OCI-LY3 (cell line): ENCODE data around the gene NEO1.

ENCODE experiments used
- H2AFZ ChIP-seq: fragments of 200-600, 300-600 bp; shearing (Covaris generic); 2 replicates; pipeline ENCODE4 v1.6.0; 2014; ENCODE audit warnings: antibody characterized with exemption, low read depth, low read length
- H3K27ac ChIP-seq: fragments of 200-600, 300-600 bp; sonication (generic); 2 replicates; pipeline ENCODE4 v1.5.1; 2014; ENCODE audit warnings: mild to moderate bottlenecking, low read length, moderate library complexity, mixed read lengths
- H3K27me3 ChIP-seq: fragments of 200-600, 300-600 bp; sonication (generic); 2 replicates; pipeline ENCODE4 v1.6.1; 2014; ENCODE audit warnings: low read depth, low read length, mixed read lengths
- H3K36me3 ChIP-seq: fragments of 200-600, 300-600 bp; sonication (generic); replicated peaks from 2 replicates; pipeline ENCODE3; 2014; ENCODE audit warnings: low read depth, low read length, mixed read lengths
- H3K4me1 ChIP-seq: fragments of 300-600, 200-600 bp; sonication (generic); 2 replicates; pipeline ENCODE4 v1.6.1; 2014; ENCODE audit warnings: low read length, mixed read lengths
- H3K4me2 ChIP-seq: fragments of 200-600, 300-600 bp; sonication (generic); 2 replicates; pipeline ENCODE4 v1.6.1; 2014; ENCODE audit warnings: low read length, mixed read lengths
- H3K4me3 ChIP-seq: fragments of 300-600, 200-600 bp; sonication (generic); 2 replicates; pipeline ENCODE4 v1.5.1; 2014; ENCODE audit warnings: antibody characterized with exemption, mild to moderate bottlenecking, low read length, moderate library complexity
- H3K79me2 ChIP-seq: fragments of 300-600, 200-600 bp; shearing (Covaris generic); 2 replicates; pipeline ENCODE4 v1.6.1; 2014; ENCODE audit warnings: mild to moderate bottlenecking, low read length, mixed read lengths
- H3K9ac ChIP-seq: fragments of 300-600, 200-600 bp; shearing (Covaris generic); 2 replicates; pipeline ENCODE4 v1.6.0; 2014; ENCODE audit warnings: mild to moderate bottlenecking, low read length, moderate library complexity
- H3K9me3 ChIP-seq: fragments of 200-600, 300-600 bp; shearing (Covaris generic); 2 replicates; pipeline ENCODE4 v1.6.1; 2014; ENCODE audit warnings: low read length, mixed read lengths; ENCODE audit not compliant: insufficient read depth
- H4K20me1 ChIP-seq: fragments of 200-600, 300-600 bp; sonication (generic); 2 replicates; pipeline ENCODE4 v1.6.1; 2016; ENCODE audit warnings: low read length, mixed read lengths; ENCODE audit not compliant: insufficient read depth
- EZH2phosphoT487 ChIP-seq: fragments of 200-600 bp; shearing (Covaris generic); IDR thresholded peaks from 2 replicates; pipeline ENCODE4 v1.6.1; 2018; ENCODE audit warnings: antibody characterized with exemption, mixed run types, low read depth
- TF ChIP-seq, protein P1 (sequence below): fragments of 200-600, 300-600 bp; sonication (generic); IDR thresholded peaks from 2 replicates; pipeline ENCODE4 v1.5.1; 2014; ENCODE audit warnings: antibody characterized with exemption, low read length, low read depth

The NEO1 gene

DNA sequence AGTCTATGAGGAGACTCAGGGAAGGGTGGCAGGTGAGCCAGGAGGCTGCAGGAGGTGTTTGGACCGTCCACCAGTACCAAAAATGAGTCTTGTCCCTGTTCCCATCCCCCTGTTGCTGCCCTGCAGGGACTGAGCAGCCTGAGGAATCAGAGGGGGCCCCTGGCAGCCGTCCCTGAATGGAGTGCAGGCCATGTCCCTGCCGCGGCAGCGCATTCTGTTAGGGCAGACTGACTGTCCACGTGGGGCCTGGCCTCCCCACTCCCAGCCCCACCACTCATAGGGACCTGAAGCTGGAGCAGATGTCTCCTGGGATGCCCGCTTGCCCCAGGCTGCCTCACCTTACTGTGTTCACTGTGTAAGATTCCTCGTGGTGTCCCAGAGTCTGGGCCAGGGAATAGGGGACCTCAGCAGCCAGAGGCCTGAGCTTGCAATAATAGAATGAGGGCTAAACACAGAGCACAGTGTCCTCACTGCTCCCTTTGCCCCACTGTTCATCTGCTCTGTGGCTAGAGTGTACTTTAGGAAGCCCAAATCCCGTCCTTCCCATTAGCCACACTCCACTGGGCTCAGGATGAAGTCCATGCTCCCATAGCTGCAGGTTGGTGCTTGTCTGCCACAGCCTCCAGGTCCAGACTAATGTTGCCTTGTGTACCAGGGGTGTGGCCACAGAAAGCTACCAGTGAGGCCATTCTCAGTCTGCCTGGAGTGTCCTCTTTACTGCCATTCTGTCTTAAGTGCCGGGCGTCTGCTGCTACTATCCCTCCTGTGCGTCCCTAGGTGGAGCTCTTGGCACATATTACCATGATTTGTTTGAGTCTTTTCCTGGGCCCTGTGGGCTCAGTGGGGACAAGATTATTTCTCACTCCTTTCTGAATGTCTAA lies 253.3 kb downstream of the NEO1 start:
- Histone ChIP-seq H4K20me1 (no peaks in the 10 kb centered on the region), H3K79me2 (no peaks in the 10 kb centered on the region), H3K27ac (no peak overlapping the region), H2AFZ (no peak overlapping the region), H3K4me1 (no peaks in the 10 kb centered on the region), H3K9ac (no peak overlapping the region), H3K4me2 (no peak overlapping the region), H3K4me3 (no peak overlapping the region), H3K36me3 (no peaks in the 10 kb centered on the region), H3K9me3 (no peaks in the 10 kb centered on the region), H3K27me3 (no peaks in the 10 kb centered on the region)
- no peak for TF ChIP-seq EZH2phosphoT487
- TF ChIP-seq, protein P1, sequence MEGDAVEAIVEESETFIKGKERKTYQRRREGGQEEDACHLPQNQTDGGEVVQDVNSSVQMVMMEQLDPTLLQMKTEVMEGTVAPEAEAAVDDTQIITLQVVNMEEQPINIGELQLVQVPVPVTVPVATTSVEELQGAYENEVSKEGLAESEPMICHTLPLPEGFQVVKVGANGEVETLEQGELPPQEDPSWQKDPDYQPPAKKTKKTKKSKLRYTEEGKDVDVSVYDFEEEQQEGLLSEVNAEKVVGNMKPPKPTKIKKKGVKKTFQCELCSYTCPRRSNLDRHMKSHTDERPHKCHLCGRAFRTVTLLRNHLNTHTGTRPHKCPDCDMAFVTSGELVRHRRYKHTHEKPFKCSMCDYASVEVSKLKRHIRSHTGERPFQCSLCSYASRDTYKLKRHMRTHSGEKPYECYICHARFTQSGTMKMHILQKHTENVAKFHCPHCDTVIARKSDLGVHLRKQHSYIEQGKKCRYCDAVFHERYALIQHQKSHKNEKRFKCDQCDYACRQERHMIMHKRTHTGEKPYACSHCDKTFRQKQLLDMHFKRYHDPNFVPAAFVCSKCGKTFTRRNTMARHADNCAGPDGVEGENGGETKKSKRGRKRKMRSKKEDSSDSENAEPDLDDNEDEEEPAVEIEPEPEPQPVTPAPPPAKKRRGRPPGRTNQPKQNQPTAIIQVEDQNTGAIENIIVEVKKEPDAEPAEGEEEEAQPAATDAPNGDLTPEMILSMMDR = peak; percentile 83

DNA sequence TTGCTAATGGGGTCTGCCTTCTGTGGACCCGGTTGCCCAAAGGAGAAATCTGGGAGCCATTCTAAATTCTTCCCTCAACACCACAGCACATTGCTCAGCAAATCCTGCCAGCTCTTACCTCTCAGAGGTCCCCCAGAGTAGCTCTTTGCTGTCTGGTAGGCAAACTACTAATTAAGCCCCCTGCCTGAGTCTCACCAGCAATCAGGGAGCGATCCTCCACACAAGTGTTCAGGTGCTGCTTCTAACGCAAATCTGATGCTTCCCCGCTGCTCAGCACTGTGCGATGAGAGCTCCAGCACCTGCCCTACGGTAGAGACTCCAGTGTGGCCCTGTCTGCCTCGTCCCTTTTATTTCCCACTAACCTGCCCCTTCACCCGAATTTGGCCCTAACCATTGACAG lies 256.0 kb downstream of the NEO1 start:
- no peak overlapping the region for H3K27ac ChIP-seq
- H3K9ac ChIP-seq = no peak overlapping the region
- H4K20me1 ChIP-seq = no peaks in the 10 kb centered on the region
- TF ChIP-seq EZH2phosphoT487 = no peak
- TF ChIP-seq, protein P1 = no peak
- H3K36me3 ChIP-seq = no peaks in the 10 kb centered on the region
- H3K79me2 ChIP-seq = no peaks in the 10 kb centered on the region
- no peak overlapping the region for H3K4me3 ChIP-seq
- H3K27me3 ChIP-seq = no peaks in the 10 kb centered on the region
- no peak overlapping the region for H2AFZ ChIP-seq
- no peaks in the 10 kb centered on the region for H3K4me1 ChIP-seq
- H3K9me3 ChIP-seq = no peaks in the 10 kb centered on the region
- H3K4me2 ChIP-seq = no peak overlapping the region

DNA sequence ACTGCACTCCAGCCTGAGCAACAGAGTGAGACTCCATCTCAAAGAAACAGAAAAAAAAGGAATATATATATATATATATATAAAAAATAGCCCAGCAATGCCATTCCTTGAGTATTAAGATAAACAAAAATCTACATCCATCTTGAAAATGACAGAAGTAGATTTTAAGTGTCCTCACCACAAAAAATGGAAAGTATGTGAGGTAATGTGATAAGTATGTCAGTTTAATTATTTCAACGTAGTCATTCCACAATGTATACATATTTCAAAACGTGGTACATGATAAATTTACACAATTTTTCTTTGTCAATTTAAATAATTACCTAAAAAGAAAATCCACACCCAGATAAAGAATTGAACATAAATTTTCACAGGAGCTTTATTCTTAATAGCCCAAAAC lies 261.6 kb downstream of the NEO1 start:
- Histone ChIP-seq H3K4me1 (no peaks in the 10 kb centered on the region), H2AFZ (no peak overlapping the region), H3K9me3 (no peaks in the 10 kb centered on the region), H3K79me2 (no peaks in the 10 kb centered on the region), H3K9ac (no peak overlapping the region), H3K27me3 (peaks cover 6% of the 10 kb centered on the region), H3K4me2 (no peak overlapping the region), H3K36me3 (no peaks in the 10 kb centered on the region), H3K4me3 (no peak overlapping the region), H3K27ac (no peak overlapping the region), H4K20me1 (no peaks in the 10 kb centered on the region)
- no peak for TF ChIP-seq EZH2phosphoT487
- TF ChIP-seq, protein P1 = no peak

DNA sequence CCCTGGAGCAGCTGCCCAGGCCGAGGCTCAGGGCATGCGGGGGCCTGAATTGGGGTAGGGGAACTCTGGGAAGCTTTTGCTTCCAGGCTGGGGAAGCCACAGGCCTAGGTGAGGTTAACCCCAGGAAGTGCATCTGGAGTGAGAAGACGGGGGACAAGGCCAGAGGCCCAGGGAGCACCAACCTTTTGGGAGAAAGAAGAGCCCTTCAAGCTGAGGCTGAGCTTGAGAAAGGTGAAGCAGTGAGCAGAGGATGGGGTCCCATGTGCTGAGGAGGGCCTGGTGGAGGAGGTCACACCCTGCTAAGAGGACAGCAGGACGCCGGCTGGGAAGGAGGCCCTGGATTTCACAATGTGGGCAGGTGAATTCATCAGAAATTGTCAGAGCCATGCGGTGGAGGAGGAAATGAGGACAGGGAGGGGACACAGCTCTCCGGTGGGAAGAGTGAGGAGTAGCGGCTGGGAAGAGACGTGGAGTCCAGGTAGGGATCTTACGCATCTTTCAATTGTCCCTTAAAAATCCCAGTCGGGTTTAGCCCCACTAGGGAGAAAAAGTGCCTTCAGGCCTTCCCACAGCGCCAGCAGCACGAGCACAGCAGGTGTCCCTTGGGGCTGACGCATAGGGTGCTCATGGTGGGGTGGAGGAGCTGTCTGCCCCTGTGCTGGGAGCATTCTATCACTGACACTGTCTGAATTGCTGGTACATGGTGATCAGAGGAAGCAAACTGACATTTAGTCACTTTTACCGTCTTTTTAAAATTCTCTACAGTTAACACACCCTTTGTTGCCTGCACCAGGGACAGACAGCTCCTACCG lies 265.6 kb downstream of the NEO1 start:
- Histone ChIP-seq H4K20me1 (no peaks in the 10 kb centered on the region), H3K4me1 (no peaks in the 10 kb centered on the region), H3K9me3 (no peaks in the 10 kb centered on the region), H3K4me3 (no peak overlapping the region), H3K4me2 (no peak overlapping the region), H3K9ac (no peak overlapping the region), H3K27ac (no peak overlapping the region), H3K27me3 (peaks cover 6% of the 10 kb centered on the region), H3K36me3 (no peaks in the 10 kb centered on the region), H2AFZ (no peak overlapping the region), H3K79me2 (no peaks in the 10 kb centered on the region)
- TF ChIP-seq, protein P1 = no peak
- no peak for TF ChIP-seq EZH2phosphoT487
